Measurements from ENCODE around the gene SCAF4.

- TF ChIP-seq TAF1 (conservative IDR thresholded peaks at IDR 0.05) = no peak
- TF ChIP-seq ATF3 (IDR thresholded peaks at IDR 0.05) = no peak
- TF ChIP-seq CTCF (IDR thresholded peaks at IDR 0.05; ENCODE audit: low read depth, low read length, missing input control) = no peak
- TF ChIP-seq JUND (IDR thresholded peaks at IDR 0.05) = no peak
- TF ChIP-seq RAD21 (IDR thresholded peaks at IDR 0.05) = no peak
- TF ChIP-seq NR2F2 (IDR thresholded peaks at IDR 0.05) = no peak
- no peak for TF ChIP-seq ZBTB33 (IDR thresholded peaks at IDR 0.05)
- no peak for TF ChIP-seq HNF4A (conservative IDR thresholded peaks at IDR 0.05)
- TF ChIP-seq GABPA (IDR thresholded peaks at IDR 0.05 in 1 of 2, conservative IDR thresholded peaks at IDR 0.05 in 1 of 2) = no peak
- TF ChIP-seq RXRA (IDR thresholded peaks at IDR 0.05) = no peak
- no peak for TF ChIP-seq REST (IDR thresholded peaks at IDR 0.05)
Measured at GRCh38 chr21:31741116-31741515, 9.2 kb upstream of the SCAF4 start.
